Fibroblast of lung (primary cell): ENCODE results near the gene SLC34A1.

Experiments used
- CTCF ChIP-seq, 2 donors: IDR thresholded peaks in 1 of 2; conservative IDR thresholded peaks in 1 of 2; 1 replicate in 1 of 2; 2 replicates in 1 of 2; pipeline ENCODE4 v1.5.1; 2011 to 2012; ENCODE audit warnings: low read length in 2 of 2, control low read depth in 1 of 2, inconsistent platforms in 1 of 2, low read depth in 1 of 2, mild to moderate bottlenecking in 1 of 2
- EZH2 ChIP-seq: IDR thresholded peaks from 2 replicates; pipeline ENCODE4 v1.5.1; 2012; ENCODE audit warnings: low read length, control low read depth, mild to moderate bottlenecking; ENCODE audit errors: missing control alignments

- TF ChIP-seq CTCF (conservative IDR thresholded peaks at IDR 0.05 in 1 of 2, IDR thresholded peaks at IDR 0.05 in 1 of 2; ENCODE audit: low read depth in 1 of 2, low read length in 2 of 2) = no peak
- no peak for TF ChIP-seq EZH2
Measured at GRCh38 chr5:177429248-177430040, 45.2 kb downstream of the SLC34A1 start.
